H9 (cell line): ENCODE measurements around the gene SECISBP2. TPM values are rescaled to one million over a fixed set of nuclear protein-coding genes. Genes with fewer than 3 reads are reported as not detected.

Experiments used
- DNase-seq: peaks from one replicate; pipeline ENCODE4 v3.0.0-alpha.2; 2017
- H2AFZ ChIP-seq: one replicate; pipeline ENCODE4 v1.6.1; 2013; ENCODE audit warnings: mild to moderate bottlenecking, low read length, control low read depth, moderate library complexity
- H2AK5ac ChIP-seq: 2 replicates; pipeline ENCODE4 v1.6.1; 2013; ENCODE audit warnings: low read length, control low read depth, mixed read lengths; ENCODE audit not compliant: insufficient read length
- H2BK120ac ChIP-seq: one replicate; pipeline ENCODE4 v1.6.1; 2013; ENCODE audit warnings: low read depth, mild to moderate bottlenecking, low read length, control low read depth, inconsistent platforms; ENCODE audit not compliant: poor library complexity, severe bottlenecking
- H2BK12ac ChIP-seq: 2 replicates; pipeline ENCODE4 v1.6.1; 2013; ENCODE audit warnings: low read length, control low read depth, mixed read lengths, low read depth; ENCODE audit not compliant: insufficient read length
- H2BK15ac ChIP-seq: 2 replicates; pipeline ENCODE4 v1.6.1; 2013; ENCODE audit warnings: low read depth, low read length, control low read depth
- H2BK20ac ChIP-seq: one replicate; pipeline ENCODE4 v1.6.1; 2013; ENCODE audit warnings: low read depth, mild to moderate bottlenecking, low read length, control low read depth, inconsistent platforms; ENCODE audit not compliant: poor library complexity, severe bottlenecking
- H2BK5ac ChIP-seq: 2 replicates; pipeline ENCODE4 v1.6.1; 2013; ENCODE audit warnings: low read length, control low read depth, mixed read lengths; ENCODE audit not compliant: insufficient read length
- H3K14ac ChIP-seq: 2 replicates; pipeline ENCODE4 v1.6.1; 2013; ENCODE audit warnings: low read length, control low read depth; ENCODE audit not compliant: insufficient read depth
- H3K18ac ChIP-seq: 2 replicates; pipeline ENCODE4 v1.6.1; 2013; ENCODE audit warnings: low read depth, mild to moderate bottlenecking, mixed read lengths, low read length, control low read depth; ENCODE audit not compliant: insufficient read length
- H3K23ac ChIP-seq: 2 replicates; pipeline ENCODE4 v1.6.1; 2013; ENCODE audit warnings: low read length, control low read depth, mixed read lengths, low read depth; ENCODE audit not compliant: insufficient read length
- H3K23me2 ChIP-seq: 2 replicates; pipeline ENCODE4 v1.6.1; 2013; ENCODE audit warnings: low read depth, mild to moderate bottlenecking, mixed read lengths, low read length, control low read depth; ENCODE audit not compliant: insufficient read length, poor library complexity, severe bottlenecking
- H3K27ac ChIP-seq: 2 replicates; pipeline ENCODE4 v1.5.1; 2013; ENCODE audit warnings: low read length, control low read depth, mixed read lengths, low read depth; ENCODE audit not compliant: insufficient read length
- H3K27me3 ChIP-seq: 2 replicates; pipeline ENCODE4 v1.6.1; 2013; ENCODE audit warnings: low read length, control low read depth, inconsistent platforms; ENCODE audit not compliant: insufficient read depth
- H3K4ac ChIP-seq: 2 replicates; pipeline ENCODE4 v1.6.1; 2013; ENCODE audit warnings: low read depth, mild to moderate bottlenecking, control low read depth, inconsistent platforms, low read length, moderate library complexity
- H3K4me1 ChIP-seq: 2 replicates; pipeline ENCODE4 v1.6.1; 2013; ENCODE audit warnings: low read length, control low read depth, inconsistent platforms; ENCODE audit not compliant: insufficient read depth
- H3K4me2 ChIP-seq: 2 replicates; pipeline ENCODE4 v1.6.1; 2013; ENCODE audit warnings: low read length, control low read depth, mixed read lengths; ENCODE audit not compliant: insufficient read length, insufficient read depth
- H3K56ac ChIP-seq: 2 replicates; pipeline ENCODE4 v1.6.1; 2013; ENCODE audit warnings: low read depth, mild to moderate bottlenecking, mixed read lengths, low read length, control low read depth; ENCODE audit not compliant: insufficient read length
- H3K79me1 ChIP-seq: 2 replicates; pipeline ENCODE4 v1.6.1; 2013; ENCODE audit warnings: low read depth, mild to moderate bottlenecking, moderate library complexity, low read length, control low read depth, inconsistent platforms; ENCODE audit not compliant: insufficient read depth, poor library complexity, severe bottlenecking
- H3K79me2 ChIP-seq: 2 replicates; pipeline ENCODE4 v1.6.1; 2013; ENCODE audit warnings: low read length, control low read depth, inconsistent platforms; ENCODE audit not compliant: insufficient read depth
- H3K9ac ChIP-seq: 2 replicates; pipeline ENCODE4 v1.6.1; 2013; ENCODE audit warnings: low read length, control low read depth, mixed read lengths; ENCODE audit not compliant: insufficient read length; ENCODE audit errors: extremely low read depth
- H3K9me3 ChIP-seq: one replicate; pipeline ENCODE4 v1.6.1; 2013; ENCODE audit warnings: low read depth, low read length, inconsistent platforms; ENCODE audit not compliant: control insufficient read depth
- H3T11ph ChIP-seq: one replicate; pipeline ENCODE4 v1.6.1; 2013; ENCODE audit warnings: mild to moderate bottlenecking, low read length, control low read depth, inconsistent platforms
- H4K20me1 ChIP-seq: one replicate; pipeline ENCODE4 v1.6.1; 2013; ENCODE audit not compliant: control insufficient read depth, insufficient read length, insufficient read depth
- H4K5ac ChIP-seq: 2 replicates; pipeline ENCODE4 v1.6.1; 2013; ENCODE audit warnings: low read depth, mild to moderate bottlenecking, mixed read lengths, low read length, control low read depth; ENCODE audit not compliant: insufficient read length
- H4K8ac ChIP-seq: replicated peaks from 2 replicates; pipeline ENCODE4 v1.6.1; 2013; ENCODE audit warnings: low read length, control low read depth, mixed read lengths, low read depth; ENCODE audit not compliant: insufficient read length
- H4K91ac ChIP-seq: 2 replicates; pipeline ENCODE4 v1.6.1; 2013; ENCODE audit warnings: low read depth, mild to moderate bottlenecking, moderate library complexity, mixed read lengths, low read length, control low read depth; ENCODE audit not compliant: insufficient read length
- H3K27ac Mint-ChIP-seq, 3 experiments: 2 replicates in 2 of 3; 3 replicates in 1 of 3; pipeline ENCODE4 v1.8.0; 2020 to 2021; ENCODE audit warnings: mixed read lengths in 3 of 3, mild to moderate bottlenecking in 1 of 3, moderate library complexity in 1 of 3
- H3K27me3 Mint-ChIP-seq: 2 replicates; pipeline ENCODE4 v1.8.0; 2021; ENCODE audit warnings: low read depth, mild to moderate bottlenecking, moderate library complexity, mixed read lengths
- H3K36me3 Mint-ChIP-seq, 3 experiments: 2 replicates in 2 of 3; 3 replicates in 1 of 3; pipeline ENCODE4 v1.8.0; 2020 to 2021; ENCODE audit warnings: low read depth in 3 of 3, mixed read lengths in 3 of 3; ENCODE audit not compliant: insufficient read depth in 1 of 3
- H3K4me1 Mint-ChIP-seq, 2 experiments: 2 replicates each; pipeline ENCODE4 v1.8.0; 2020; ENCODE audit warnings: mixed read lengths in 2 of 2
- H3K4me3 Mint-ChIP-seq, 2 experiments: 2 replicates in 1 of 2; 3 replicates in 1 of 2; pipeline ENCODE4 v1.8.0; 2020 to 2021; ENCODE audit warnings: mild to moderate bottlenecking in 2 of 2, mixed read lengths in 2 of 2, moderate library complexity in 1 of 2
- H3K9me3 Mint-ChIP-seq, 2 experiments: 2 replicates in 1 of 2; 3 replicates in 1 of 2; pipeline ENCODE4 v1.8.0; 2020; ENCODE audit warnings: mild to moderate bottlenecking in 2 of 2, mixed read lengths in 2 of 2, moderate library complexity in 1 of 2
- CTCF ChIP-seq: fragments of 200-600 bp; sonication (generic); conservative IDR thresholded peaks from 3 replicates; pipeline ENCODE4 v1.8.0; 2021; ENCODE audit warnings: antibody characterized with exemption, mild to moderate bottlenecking
- WGBS: extraction: QIAGEN DNeasy Blood & Tissue Kit; methylation state at CpG from one replicate; pipeline ENCODE4 v1.1.7; 2013; ENCODE audit warnings: missing lambda C conversion rate, low lambda C conversion rate, mixed read lengths; ENCODE audit not compliant: insufficient read length; ENCODE audit errors: extremely low coverage; 5-methylcytosine and 5-hydroxymethylcytosine counted together
- total RNA-seq: library from RNA; stranded (reverse); gene quantifications from 2 replicates; pipeline ENCODE4 v1.2.1, GENCODE V29; 2021

Gene SECISBP2
- total RNA-seq, 1 experiment from 2014 or later = 62.7 TPM

- Histone ChIP-seq H3K9me3 (peaks cover 5% of the 10 kb centered on the region), H2BK5ac (no peak overlapping the region), H3K9ac (no peak overlapping the region), H4K8ac (no peak overlapping the region), H3K79me2 (no peaks in the 10 kb centered on the region), H2BK120ac (no peak overlapping the region), H4K20me1 (no peaks in the 10 kb centered on the region), H3K27me3 (no peaks in the 10 kb centered on the region), H3K56ac (no peak overlapping the region), H2BK20ac (no peak overlapping the region), H2AFZ (no peak overlapping the region), H2AK5ac (no peak overlapping the region), H3K23ac (no peak overlapping the region), H3K23me2 (no peaks in the 10 kb centered on the region), H2BK12ac (no peak overlapping the region), H4K91ac (no peak overlapping the region), H3K14ac (no peak overlapping the region), H3K18ac (no peak overlapping the region), H3K4me2 (no peak overlapping the region), H3K4me1 (no peaks in the 10 kb centered on the region), H4K5ac (no peak overlapping the region), H3K79me1 (no peaks in the 10 kb centered on the region), H2BK15ac (no peak overlapping the region), H3K4ac (no peak overlapping the region), H3T11ph (no peak overlapping the region), H3K27ac (no peak overlapping the region)
- no peak overlapping the region; a peak in 1 of 5 replicates for H3K4me3 Mint-ChIP-seq
- no peaks in the 10 kb centered on the region for H3K27me3 Mint-ChIP-seq
- no CpG with 5 or more reads among the region's 7 CpGs for WGBS
- peaks cover 2 to 16% (median 4%) of the 10 kb centered on the region in 3 experiments; a peak in 5 of 7 replicates for H3K36me3 Mint-ChIP-seq
- H3K4me1 Mint-ChIP-seq = peaks cover 0 to 1% of the 10 kb centered on the region in 2 experiments; a peak in 3 of 4 replicates
- H3K27ac Mint-ChIP-seq = no peak overlapping the region
- TF ChIP-seq CTCF = no peak
- peaks cover 0 to 2% of the 10 kb centered on the region in 2 experiments; a peak in 2 of 5 replicates for H3K9me3 Mint-ChIP-seq
- no peak for DNase-seq
Observed at GRCh38 chr9:89304020-89304833, 14.1 kb upstream of the SECISBP2 start.
